Smooth muscle cell (in vitro differentiated cells): Measurements from ENCODE around the gene ZXDB. TPM values are rescaled to one million over a fixed set of nuclear protein-coding genes. Genes with fewer than 3 reads are reported as not detected.
A peak's percentile ranks its signal among the peaks of the same experiment; 100 is the strongest.
"Not testable (repeated sequence)": the region's sequence is repeated elsewhere in the genome, so short reads cannot be mapped to it uniquely, and the experiment has no call there.

ENCODE experiments used
- DNase-seq: peaks from one replicate; lab custom pipeline; 2025; ENCODE audit not compliant: unreplicated experiment; lab: John Stamatoyannopoulos, UW
- H2AFZ ChIP-seq: fragments of 200-600 bp; sonication (generic); 2 replicates; pipeline ENCODE4 v1.6.0; 2016; ENCODE audit warnings: antibody characterized with exemption, low read depth, mild to moderate bottlenecking
- H3F3A ChIP-seq: fragments of 200-600 bp; sonication (generic); 2 replicates; pipeline ENCODE4 v1.6.0; 2017; ENCODE audit warnings: antibody characterized with exemption, low read depth
- H3K27ac ChIP-seq: fragments of 200-600 bp; sonication (generic); 2 replicates; pipeline ENCODE4 v1.5.1; 2016; ENCODE audit warnings: low read depth, mild to moderate bottlenecking
- H3K27me3 ChIP-seq: fragments of 200-600 bp; sonication (generic); 2 replicates; pipeline ENCODE4 v1.6.1; 2016; ENCODE audit warnings: low read depth, mild to moderate bottlenecking
- H3K36me3 ChIP-seq: fragments of 200-600 bp; sonication (generic); 2 replicates; pipeline ENCODE4 v1.5.1; 2016; ENCODE audit warnings: low read depth
- H3K4me1 ChIP-seq: fragments of 200-600 bp; sonication (generic); 2 replicates; pipeline ENCODE4 v1.5.1; 2016; ENCODE audit warnings: low read depth
- H3K4me2 ChIP-seq: fragments of 200-600 bp; sonication (generic); 2 replicates; pipeline ENCODE4 v1.6.0; 2016; ENCODE audit warnings: mild to moderate bottlenecking
- H3K4me3 ChIP-seq: fragments of 200-600 bp; sonication (generic); 2 replicates; pipeline ENCODE4 v1.5.1; 2016; ENCODE audit warnings: mild to moderate bottlenecking
- H3K79me2 ChIP-seq: fragments of 200-600 bp; sonication (generic); 2 replicates; pipeline ENCODE4 v1.6.0; 2016; ENCODE audit warnings: low read depth, mild to moderate bottlenecking
- H3K9ac ChIP-seq: fragments of 200-600 bp; sonication (generic); 2 replicates; pipeline ENCODE4 v1.6.0; 2016; ENCODE audit warnings: low read depth
- H3K9me3 ChIP-seq: fragments of 200-600 bp; sonication (generic); replicated peaks from 2 replicates; pipeline ENCODE4 v1.5.1; 2016; ENCODE audit warnings: low read depth
- H4K20me1 ChIP-seq: fragments of 200-600 bp; sonication (generic); 2 replicates; pipeline ENCODE4 v1.6.0; 2016; ENCODE audit warnings: low read depth
- WGBS: methylation state at CpG from one replicate; pipeline ENCODE4 v1.1.7; 2016; ENCODE audit warnings: low lambda C conversion rate; 5-methylcytosine and 5-hydroxymethylcytosine counted together
- polyA plus RNA-seq: library from polyadenylated mRNA; unstranded; fragments of >200 nt; fragmentation: Nextera tagmentation; extraction: Ambion mirVana; gene quantifications from 2 replicates; pipeline ENCODE4 v1.2.1, GENCODE V29; 2016
- total RNA-seq: library from RNA; depleted of rRNA; stranded (reverse); fragments of >200 nt; gene quantifications from 2 replicates; pipeline ENCODE4 v1.2.3, GENCODE V29; 2014
- TF ChIP-seq, protein P1 (sequence below): fragments of 200-600 bp; sonication (generic); IDR thresholded peaks from 2 replicates; pipeline ENCODE4 v1.5.1; 2017; ENCODE audit warnings: borderline replicate concordance, mild to moderate bottlenecking, antibody characterized with exemption; ENCODE audit not compliant: insufficient read depth, poor library complexity, severe bottlenecking

The ZXDB gene
- total RNA-seq (6.6 and 8.0 TPM in 2 replicates), polyA plus RNA-seq (0.98 and 2.1 TPM in 2 replicates)

DNA sequence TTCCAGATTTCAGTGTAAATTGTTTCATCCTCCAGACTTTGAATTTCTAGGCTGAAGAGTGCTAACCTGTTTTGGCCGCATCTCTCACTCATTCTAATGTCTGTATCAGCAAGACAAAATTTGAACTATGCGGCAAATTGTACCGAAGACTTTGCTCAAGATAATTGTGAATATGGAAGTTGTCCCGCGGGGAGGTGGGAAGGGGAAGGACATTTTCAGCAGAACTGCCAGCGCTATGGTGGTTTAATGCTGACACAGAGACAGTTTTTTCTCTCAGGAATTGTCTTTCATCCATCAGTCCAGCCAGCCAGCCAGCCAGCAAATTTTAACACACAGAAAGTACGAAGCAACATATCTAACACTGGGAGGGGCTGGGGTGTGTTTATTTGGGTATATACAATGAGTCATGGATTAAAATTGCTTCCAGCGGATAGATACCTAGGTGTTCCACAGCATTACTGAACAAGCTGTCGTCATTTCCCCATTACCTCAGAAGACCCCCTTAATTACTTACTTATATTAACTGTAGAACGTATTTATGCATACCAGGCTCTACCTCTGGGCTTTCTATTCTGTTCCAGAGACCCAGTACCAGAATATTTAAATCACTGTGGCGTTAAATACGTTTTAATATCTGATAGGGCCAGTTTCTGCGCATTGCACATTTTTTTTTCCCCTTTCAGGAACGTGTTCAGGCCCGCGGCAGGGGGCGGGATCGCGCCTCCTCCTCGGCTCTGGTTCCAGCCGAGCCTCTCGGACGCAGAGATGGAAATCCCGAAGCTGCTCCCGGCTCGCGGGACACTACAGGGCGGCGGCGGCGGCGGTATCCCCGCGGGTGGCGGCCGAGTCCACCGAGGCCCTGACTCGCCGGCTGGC is at the start of gene ZXDB:
Gene ZXDB (plus strand): TSS at position 728 of the 876 bp plus-strand sequence. CDS start 38 bp downstream, at position 766.
- DNase-seq = not testable (repeated sequence)

DNA sequence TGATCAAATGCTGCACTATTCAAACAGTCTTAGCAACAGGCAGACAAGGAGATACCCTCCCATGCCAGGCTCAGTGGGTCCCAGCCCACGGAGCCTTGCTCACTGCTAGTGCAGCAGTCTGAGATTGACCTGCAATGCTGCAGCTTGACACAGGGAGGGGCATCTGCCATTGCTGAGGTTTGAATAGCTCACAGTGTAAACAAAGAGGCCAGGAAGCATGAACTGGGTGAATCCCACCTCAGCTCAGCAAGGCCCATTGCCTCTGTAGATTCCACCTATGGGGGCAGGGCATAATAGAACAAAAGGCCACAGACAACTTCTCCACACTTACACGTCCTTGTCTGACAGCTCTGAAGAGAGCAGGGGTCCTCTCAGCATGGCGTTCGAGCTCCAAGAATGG is 26.6 kb upstream of the ZXDB start:
- Histone ChIP-seq H3K27ac (no peak overlapping the region), H2AFZ (no peak overlapping the region), H4K20me1 (no peaks in the 10 kb centered on the region), H3K9ac (no peak overlapping the region), H3K4me1 (no peaks in the 10 kb centered on the region), H3K4me2 (no peak overlapping the region), H3K79me2 (no peaks in the 10 kb centered on the region), H3K9me3 (no peaks in the 10 kb centered on the region), H3K4me3 (no peak overlapping the region), H3K36me3 (no peaks in the 10 kb centered on the region), H3F3A (no peaks in the 10 kb centered on the region), H3K27me3 (no peaks in the 10 kb centered on the region)
- 77% methylated on average over 4 of the region's 4 CpGs for WGBS
- TF ChIP-seq, protein P1, sequence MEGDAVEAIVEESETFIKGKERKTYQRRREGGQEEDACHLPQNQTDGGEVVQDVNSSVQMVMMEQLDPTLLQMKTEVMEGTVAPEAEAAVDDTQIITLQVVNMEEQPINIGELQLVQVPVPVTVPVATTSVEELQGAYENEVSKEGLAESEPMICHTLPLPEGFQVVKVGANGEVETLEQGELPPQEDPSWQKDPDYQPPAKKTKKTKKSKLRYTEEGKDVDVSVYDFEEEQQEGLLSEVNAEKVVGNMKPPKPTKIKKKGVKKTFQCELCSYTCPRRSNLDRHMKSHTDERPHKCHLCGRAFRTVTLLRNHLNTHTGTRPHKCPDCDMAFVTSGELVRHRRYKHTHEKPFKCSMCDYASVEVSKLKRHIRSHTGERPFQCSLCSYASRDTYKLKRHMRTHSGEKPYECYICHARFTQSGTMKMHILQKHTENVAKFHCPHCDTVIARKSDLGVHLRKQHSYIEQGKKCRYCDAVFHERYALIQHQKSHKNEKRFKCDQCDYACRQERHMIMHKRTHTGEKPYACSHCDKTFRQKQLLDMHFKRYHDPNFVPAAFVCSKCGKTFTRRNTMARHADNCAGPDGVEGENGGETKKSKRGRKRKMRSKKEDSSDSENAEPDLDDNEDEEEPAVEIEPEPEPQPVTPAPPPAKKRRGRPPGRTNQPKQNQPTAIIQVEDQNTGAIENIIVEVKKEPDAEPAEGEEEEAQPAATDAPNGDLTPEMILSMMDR = no peak
- DNase-seq = no peak

More for the DNA sequence above, at the start of gene ZXDB:
- not testable (repeated sequence) for H3K27me3 ChIP-seq, H3K9me3 ChIP-seq, H3K36me3 ChIP-seq, H3F3A ChIP-seq
- peak within 1 kb of the TSS; percentile 86 for H3K9ac ChIP-seq
- 56% methylated on average over 18 of the region's 39 CpGs for WGBS
- peaks cover 24% of the 10 kb centered on the region for H4K20me1 ChIP-seq
- H3K27ac ChIP-seq = peak within 1 kb of the TSS; percentile 69
- peak within 1 kb of the TSS; percentile 62 for H3K4me3 ChIP-seq
- peaks cover 11% of the 10 kb centered on the region for H3K4me1 ChIP-seq
- peak within 1 kb of the TSS; percentile 80 for H3K4me2 ChIP-seq
- peak within 1 kb of the TSS; percentile 72 for H2AFZ ChIP-seq
- H3K79me2 ChIP-seq = peaks cover 13% of the 10 kb centered on the region

DNA sequence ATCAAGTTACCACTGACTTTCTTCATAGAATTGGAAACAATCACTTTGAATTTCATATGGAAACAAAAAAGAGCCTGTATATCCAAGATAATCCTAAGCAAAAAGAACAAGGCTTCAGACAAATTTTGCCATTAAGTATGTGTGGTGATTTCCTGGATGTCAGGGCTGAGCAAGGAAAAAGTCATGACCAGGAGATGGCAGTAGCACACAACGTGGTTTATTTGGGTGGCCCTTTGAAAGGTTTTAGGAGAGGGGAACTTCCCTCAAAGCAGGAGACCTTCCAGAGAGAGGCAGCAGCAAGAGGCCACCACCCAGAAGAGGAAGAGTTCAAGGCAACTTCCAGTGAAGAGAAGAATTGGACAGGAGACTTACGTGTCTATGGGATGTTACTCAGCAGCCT is 18.1 kb upstream of the ZXDB start:
- WGBS = 23% methylated on average over 2 of the region's 2 CpGs
- Histone ChIP-seq H4K20me1 (no peaks in the 10 kb centered on the region), H3K4me2 (no peak overlapping the region), H3F3A (no peaks in the 10 kb centered on the region), H3K9me3 (no peaks in the 10 kb centered on the region), H3K36me3 (no peaks in the 10 kb centered on the region), H3K4me3 (no peak overlapping the region), H2AFZ (no peak overlapping the region), H3K4me1 (no peaks in the 10 kb centered on the region), H3K79me2 (no peaks in the 10 kb centered on the region), H3K27me3 (no peaks in the 10 kb centered on the region), H3K9ac (no peak overlapping the region), H3K27ac (no peak overlapping the region)
- no peak for DNase-seq
- TF ChIP-seq, protein P1 = peak; percentile 32

DNA sequence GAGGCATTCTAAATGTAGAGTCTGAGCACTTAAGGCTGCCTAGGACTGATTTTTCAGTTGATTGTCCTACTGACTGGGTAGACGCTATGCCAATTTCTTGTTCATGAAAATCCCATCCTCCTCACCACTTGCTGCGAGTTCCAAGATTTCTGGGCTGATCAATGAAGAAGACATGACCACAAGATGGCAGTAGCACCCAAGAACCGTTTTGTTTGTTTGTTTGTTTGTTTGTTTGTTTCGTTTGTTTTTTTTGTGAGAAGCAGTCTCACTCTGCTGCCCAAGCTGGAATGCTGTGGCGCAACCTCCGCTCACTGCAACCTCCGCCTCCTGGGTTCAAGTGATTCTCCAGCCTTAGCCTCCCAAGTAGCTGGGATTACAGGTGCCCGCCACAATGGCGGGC is 8.9 kb upstream of the ZXDB start:
- WGBS = 66% methylated on average over 9 of the region's 9 CpGs
- not testable (repeated sequence) for H3K36me3 ChIP-seq, H4K20me1 ChIP-seq, H3K4me2 ChIP-seq, H3K4me3 ChIP-seq, H3K27ac ChIP-seq, H3F3A ChIP-seq, DNase-seq, H2AFZ ChIP-seq, H3K4me1 ChIP-seq, H3K9me3 ChIP-seq, H3K27me3 ChIP-seq, H3K9ac ChIP-seq, H3K79me2 ChIP-seq
- TF ChIP-seq, protein P1 = peak; percentile 43
